NCI-H187 (cell line): ENCODE data around the gene PLS1.
A peak's percentile ranks its signal among the peaks of the same experiment; 100 is the strongest.
"Not testable (repeated sequence)": the region's sequence is repeated elsewhere in the genome, so short reads cannot be mapped to it uniquely, and the experiment has no call there.

ENCODE experiments used
- DNase-seq, 2 experiments: peaks; one replicate each; lab custom pipeline; 2025; lab: John Stamatoyannopoulos, UW

Gene PLS1

DNA sequence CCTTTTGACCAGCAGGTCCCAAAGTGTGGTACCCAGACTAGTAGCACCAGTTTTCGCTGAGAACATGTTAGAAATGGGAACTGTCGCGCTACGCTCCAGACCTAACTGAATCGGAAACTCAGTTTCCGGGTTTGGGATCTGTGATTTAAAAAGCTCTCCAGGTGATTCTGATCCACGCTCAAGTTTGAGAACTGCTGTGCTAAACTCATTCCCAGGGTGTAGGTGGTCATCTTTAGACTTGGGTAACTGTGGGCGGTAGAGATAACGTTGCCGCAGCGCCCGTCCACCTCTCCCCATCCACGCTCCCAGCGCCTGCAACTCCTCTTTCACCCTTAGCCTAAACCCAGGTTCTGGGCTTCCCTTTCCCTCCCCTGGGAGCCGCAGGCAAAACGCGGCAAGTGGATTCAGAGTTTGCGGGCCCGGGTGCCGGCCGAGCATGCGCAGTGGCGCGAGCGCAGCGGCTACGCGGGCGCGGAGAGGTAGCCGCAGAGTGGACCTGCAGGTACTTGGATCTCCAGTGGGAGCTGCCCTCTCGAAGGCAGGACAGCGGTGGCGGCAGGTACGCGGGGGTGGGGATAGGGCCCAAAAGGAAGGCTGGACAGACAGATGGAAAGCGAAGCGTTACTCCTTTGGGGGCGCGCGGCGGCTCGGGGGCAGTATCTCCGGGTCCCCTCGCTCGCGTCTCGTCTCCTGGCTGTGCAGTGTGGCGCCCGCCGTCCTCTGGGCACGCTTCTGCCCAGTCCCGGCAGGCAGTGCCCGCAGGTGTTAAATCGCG, at the start of gene PLS1:
TSS of gene PLS1 (plus strand) at position 443 of the 775 bp plus-strand sequence. CDS start 67,845 bp downstream, outside the sequence.
- peak; percentile 83 to 93 for DNase-seq

DNA sequence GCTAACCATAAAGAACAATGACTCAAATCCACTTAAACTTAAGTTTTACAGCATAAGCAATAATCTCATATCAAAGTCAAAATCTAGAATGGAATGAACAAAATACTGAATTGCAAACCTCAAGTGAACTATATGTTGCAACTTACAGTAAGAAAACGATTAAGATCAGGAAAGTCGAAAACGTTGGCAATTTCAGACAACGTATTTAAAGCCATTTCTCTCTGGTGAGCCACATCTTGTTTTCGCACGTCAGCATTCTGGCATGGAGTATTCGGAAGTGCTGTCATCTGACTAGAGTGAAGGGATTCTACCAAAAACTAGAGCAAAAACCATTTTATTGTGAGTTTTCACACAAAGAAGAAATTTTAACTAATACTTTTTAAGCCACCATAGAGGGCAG, 46.2 kb upstream of the PLS1 start:
- DNase-seq, result no peak

DNA sequence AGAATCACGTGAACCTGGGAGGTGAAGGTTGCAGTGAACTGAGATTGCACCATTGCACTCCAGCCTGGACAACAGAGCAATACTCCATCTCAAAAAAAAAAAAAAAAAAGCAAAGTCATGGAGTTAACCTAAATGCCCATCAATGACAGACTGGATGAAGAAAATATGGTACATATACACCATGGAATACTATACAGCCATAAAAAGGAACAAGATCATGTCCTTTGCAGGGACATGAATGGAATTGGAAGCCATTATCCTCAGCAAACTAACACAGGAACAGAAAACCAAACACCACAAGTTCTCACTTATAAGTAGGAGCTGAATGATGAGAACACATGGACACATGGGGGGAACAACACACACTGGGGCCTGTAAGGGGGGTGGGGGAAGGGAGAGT, 43.6 kb upstream of the PLS1 start:
- not testable (repeated sequence) for DNase-seq

DNA sequence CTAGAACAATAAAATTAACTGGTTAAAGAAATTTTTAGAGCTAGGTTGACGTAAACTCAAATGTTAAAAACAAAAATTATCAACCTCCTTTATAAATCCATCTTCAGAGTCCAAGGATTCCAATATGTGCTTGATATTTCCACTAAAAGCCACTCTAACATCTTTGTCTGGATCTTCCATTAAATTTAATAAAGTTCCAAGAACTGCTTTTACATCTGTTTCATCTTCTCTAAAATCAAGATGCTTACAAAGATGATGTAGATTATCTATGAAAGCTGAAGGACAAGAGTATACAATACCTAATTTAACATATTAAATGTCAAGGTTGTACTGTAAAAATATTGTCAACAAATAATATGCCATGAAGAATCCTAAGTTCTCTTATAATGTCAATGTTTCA, 42.5 kb upstream of the PLS1 start:
- DNase-seq, result no peak

GRCh38 chr3:142560118-142560517, 36.1 kb upstream of the PLS1 start:
- DNase-seq, result no peak

GRCh38 chr3:142563496-142563997, 32.6 kb upstream of the PLS1 start:
- DNase-seq, result no peak

GRCh38 chr3:142566096-142566495, 30.1 kb upstream of the PLS1 start:
- DNase-seq, result no peak

DNA sequence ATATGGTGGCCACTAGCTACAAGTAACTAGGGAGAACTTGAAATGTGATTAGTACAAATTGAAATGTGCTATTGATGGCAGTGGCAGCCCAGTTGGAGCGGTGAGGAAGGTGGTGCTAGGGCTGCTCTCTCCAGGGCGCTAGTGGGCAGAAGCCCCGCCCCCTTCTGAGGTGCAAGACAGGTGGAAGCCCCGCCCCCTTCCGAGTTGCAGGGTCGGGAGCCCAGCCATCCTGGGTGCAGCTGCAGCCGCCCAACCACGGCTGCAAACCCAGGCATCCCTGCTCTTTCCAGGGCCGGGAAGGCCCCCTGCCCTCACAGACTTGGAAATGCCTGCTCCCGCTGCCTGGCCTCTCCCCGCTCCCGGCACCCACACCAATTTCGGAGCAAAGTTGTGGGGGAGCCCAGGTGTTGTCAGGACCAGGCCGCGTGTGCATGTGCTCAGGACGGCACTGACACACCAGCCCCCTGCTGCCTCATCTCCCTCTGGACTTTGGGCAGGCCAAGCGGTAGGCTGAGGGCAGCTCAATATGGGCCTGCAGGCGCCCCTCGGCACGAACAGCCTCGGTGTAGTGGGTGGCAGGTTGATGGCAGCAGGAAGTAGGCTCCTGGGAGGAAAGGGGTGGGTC, 27.7 kb upstream of the PLS1 start:
- DNase-seq, result no peak

DNA sequence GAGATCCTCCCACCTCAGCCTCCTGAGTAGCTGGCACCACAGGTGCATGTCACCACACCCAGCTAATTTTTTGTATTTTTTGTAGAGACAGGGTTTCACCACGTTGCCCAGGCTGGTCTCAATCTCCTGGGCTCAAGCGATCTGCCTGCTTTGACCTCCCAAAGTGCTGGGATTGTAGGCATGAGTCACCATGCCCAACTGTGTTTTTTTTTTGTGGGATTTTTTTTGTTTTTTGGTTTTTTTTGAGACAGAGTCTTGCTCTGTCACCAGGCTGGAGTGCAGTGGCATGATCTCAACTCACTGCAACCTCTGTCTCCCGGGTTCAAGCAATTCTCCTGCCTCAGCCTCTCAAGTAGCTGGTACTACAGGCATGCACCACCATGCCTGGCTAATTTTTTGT, 26.8 kb upstream of the PLS1 start:
- not testable (repeated sequence) for DNase-seq

- DNase-seq, result not testable (repeated sequence)
Observed at GRCh38 chr3:142574223-142574622, 22.0 kb upstream of the PLS1 start.

DNA sequence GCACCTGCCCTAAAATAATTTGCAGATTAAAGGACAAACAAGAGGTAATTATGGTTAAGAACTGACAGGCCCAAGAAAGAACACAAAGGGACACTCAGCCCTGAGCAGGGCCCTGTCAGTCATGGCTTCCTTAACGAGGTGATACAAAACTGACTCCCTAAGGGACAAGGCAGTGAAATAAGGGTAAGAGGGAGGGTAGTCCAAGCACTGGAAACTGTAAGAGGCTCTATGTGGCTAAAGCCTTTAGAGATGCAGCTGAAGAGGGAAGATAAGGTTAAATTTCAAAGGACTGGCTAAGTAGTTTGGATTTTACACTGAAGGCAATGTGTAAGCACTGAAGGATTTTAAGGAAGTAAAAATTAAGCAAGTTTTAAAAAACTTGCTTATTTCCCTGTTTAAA, 21.5 kb upstream of the PLS1 start:
- DNase-seq, result no peak

- no peak for DNase-seq
Observed at GRCh38 chr3:142576792-142577191, 19.4 kb upstream of the PLS1 start.

- no peak for DNase-seq
Observed at GRCh38 chr3:142577696-142578328, 18.4 kb upstream of the PLS1 start.

GRCh38 chr3:142578329-142579223, 17.6 kb upstream of the PLS1 start, which contains the start of gene ATR:
TSS of gene ATR (minus strand) at chr3:142578733. CDS start at chr3:142578704, 29 bp downstream.
- peak; percentile 85 to 96 for DNase-seq

GRCh38 chr3:142580061-142580423, 16.2 kb upstream of the PLS1 start:
- DNase-seq, result no peak

GRCh38 chr3:142581070-142581469, 15.1 kb upstream of the PLS1 start:
- not testable (repeated sequence) for DNase-seq

GRCh38 chr3:142586803-142587406, 9.3 kb upstream of the PLS1 start:
- DNase-seq, result peak in 1 of 2 experiments; percentile 2

GRCh38 chr3:142588703-142589102, 7.5 kb upstream of the PLS1 start:
- DNase-seq, result no peak

DNA sequence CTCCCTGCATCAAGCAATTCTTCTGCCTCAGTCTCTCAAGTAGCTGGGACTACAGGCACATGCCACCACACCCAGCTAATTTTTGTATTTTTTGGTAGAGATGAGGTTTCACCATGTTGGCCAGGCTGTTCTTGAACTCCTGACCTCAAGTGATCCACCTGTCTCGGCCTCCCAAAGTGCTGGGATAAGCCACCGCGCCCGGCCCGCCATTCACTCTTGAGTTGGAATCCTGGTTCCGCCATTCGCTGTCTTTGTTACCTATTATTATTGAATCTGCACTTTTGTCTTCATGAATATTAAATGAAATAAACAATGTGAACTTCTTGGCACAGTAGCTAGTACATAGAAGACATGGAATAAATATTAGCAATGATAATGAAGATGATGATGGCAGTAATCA, 3.9 kb upstream of the PLS1 start:
- DNase-seq, result not testable (repeated sequence)

GRCh38 chr3:142595141-142595540, 1.1 kb upstream of the PLS1 start:
- DNase-seq, result no peak

GRCh38 chr3:142595581-142595950, 627 bp upstream of the PLS1 start:
- peak in 1 of 2 experiments; percentile 59 for DNase-seq
